HEK293T (cell line): ENCODE results near the gene NAT8L.

ENCODE experiments used
- CTCF ChIA-PET: fragments of 350-600 bp; formaldehyde crosslinking; extraction: SDS; loops from one replicate; lab custom pipeline; 2021; ENCODE audit warnings: antibody characterized with exemption, inconsistent platforms; lab: Yijun Ruan, JAX
- POLR2A ChIA-PET: fragments of 350-600 bp; formaldehyde crosslinking; extraction: SDS; loops from one replicate; lab custom pipeline; 2020; ENCODE audit warnings: antibody characterized with exemption, inconsistent platforms; lab: Yijun Ruan, JAX
- DNase-seq: peaks from one replicate; pipeline ENCODE4 v3.0.0; 2012; ENCODE audit warnings: mixed read lengths; ENCODE audit errors: extremely low spot score
- ARNT ChIP-seq: fragments of 450-650 bp; IDR thresholded peaks from 2 replicates; pipeline ENCODE4 v1.6.1; 2017; ENCODE audit warnings: mild to moderate bottlenecking
- BHLHE40 ChIP-seq: fragments of 450-650 bp; IDR thresholded peaks from 2 replicates; pipeline ENCODE4 v1.6.1; 2016; ENCODE audit warnings: mild to moderate bottlenecking, moderate library complexity, borderline replicate concordance
- CTBP1 ChIP-seq: fragments of 450-650 bp; IDR thresholded peaks from 2 replicates; pipeline ENCODE4 v1.6.1; 2016; ENCODE audit warnings: borderline replicate concordance
- ELF4 ChIP-seq: fragments of 450-650 bp; IDR thresholded peaks from 2 replicates; pipeline ENCODE4 v1.6.1; 2017; ENCODE audit warnings: antibody characterized with exemption
- FOXA1 ChIP-seq: fragments of 450-650 bp; IDR thresholded peaks from 2 replicates; pipeline ENCODE4 v1.6.1; 2016; ENCODE audit warnings: mild to moderate bottlenecking
- FOXK2 ChIP-seq: fragments of 450-650 bp; IDR thresholded peaks from 2 replicates; pipeline ENCODE4 v1.6.1; 2016; ENCODE audit warnings: mild to moderate bottlenecking
- FOXM1 ChIP-seq: fragments of 450-650 bp; IDR thresholded peaks from 2 replicates; pipeline ENCODE4 v1.6.1; 2017; ENCODE audit warnings: mild to moderate bottlenecking, borderline replicate concordance
- HDGF ChIP-seq: fragments of 450-650 bp; IDR thresholded peaks from 2 replicates; pipeline ENCODE4 v1.6.1; 2017; ENCODE audit warnings: antibody characterized with exemption, borderline replicate concordance
- L3MBTL2 ChIP-seq: fragments of 450-650 bp; conservative IDR thresholded peaks from 2 replicates; pipeline ENCODE4 v1.6.1; 2016; ENCODE audit warnings: mild to moderate bottlenecking
- LEF1 ChIP-seq: fragments of 450-650 bp; IDR thresholded peaks from 2 replicates; pipeline ENCODE4 v1.6.1; 2017; ENCODE audit warnings: mild to moderate bottlenecking, borderline replicate concordance
- NFRKB ChIP-seq: fragments of 450-650 bp; IDR thresholded peaks from 2 replicates; pipeline ENCODE4 v1.6.1; 2016; ENCODE audit warnings: mild to moderate bottlenecking, moderate library complexity
- SP1 ChIP-seq: fragments of 450-650 bp; IDR thresholded peaks from 2 replicates; pipeline ENCODE4 v1.6.1; 2017
- SUZ12 ChIP-seq: fragments of 450-650 bp; IDR thresholded peaks from 2 replicates; pipeline ENCODE4 v1.6.1; 2016; ENCODE audit warnings: mild to moderate bottlenecking
- TARDBP ChIP-seq: fragments of 450-650 bp; IDR thresholded peaks from 2 replicates; pipeline ENCODE4 v1.6.1; 2016
- ZNF384 ChIP-seq: fragments of 450-650 bp; IDR thresholded peaks from 2 replicates; pipeline ENCODE4 v1.6.1; 2016
- TF ChIP-seq, protein P1 (sequence below): fragments of 450-650 bp; IDR thresholded peaks from 2 replicates; pipeline ENCODE4 v1.6.1; 2016

NAT8L gene

DNA sequence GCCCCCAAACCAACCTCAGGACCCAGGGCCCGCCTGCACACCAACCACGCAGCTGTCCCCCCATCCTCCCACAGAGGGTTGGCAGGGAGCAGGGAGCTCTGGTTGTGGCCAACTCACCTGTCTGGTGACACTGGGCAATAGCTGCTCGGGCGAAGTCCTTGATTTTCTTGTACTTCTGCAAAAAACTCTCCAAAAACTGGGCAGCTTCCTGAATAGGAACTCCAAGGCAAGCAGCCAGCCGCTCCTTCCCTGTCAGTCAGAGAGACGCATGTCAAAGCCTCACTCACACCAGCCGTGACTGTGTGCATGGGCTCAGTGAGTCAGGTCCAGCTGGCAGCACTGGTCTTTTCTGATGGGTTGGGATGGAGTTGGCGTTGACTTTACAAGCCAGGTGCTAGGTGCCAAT, 26.4 kb downstream of the NAT8L start:
- no peak for DNase-seq
- CTCF ChIA-PET = no interaction called here
- POLR2A ChIA-PET = no interaction called here
- TF ChIP-seq BHLHE40 = no peak
- TF ChIP-seq LEF1 = no peak
- no peak for TF ChIP-seq SP1
- TF ChIP-seq FOXM1 = no peak
- TF ChIP-seq HDGF = no peak
- TF ChIP-seq, protein P1, sequence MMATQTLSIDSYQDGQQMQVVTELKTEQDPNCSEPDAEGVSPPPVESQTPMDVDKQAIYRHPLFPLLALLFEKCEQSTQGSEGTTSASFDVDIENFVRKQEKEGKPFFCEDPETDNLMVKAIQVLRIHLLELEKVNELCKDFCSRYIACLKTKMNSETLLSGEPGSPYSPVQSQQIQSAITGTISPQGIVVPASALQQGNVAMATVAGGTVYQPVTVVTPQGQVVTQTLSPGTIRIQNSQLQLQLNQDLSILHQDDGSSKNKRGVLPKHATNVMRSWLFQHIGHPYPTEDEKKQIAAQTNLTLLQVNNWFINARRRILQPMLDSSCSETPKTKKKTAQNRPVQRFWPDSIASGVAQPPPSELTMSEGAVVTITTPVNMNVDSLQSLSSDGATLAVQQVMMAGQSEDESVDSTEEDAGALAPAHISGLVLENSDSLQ = no peak
- TF ChIP-seq TARDBP = no peak
- TF ChIP-seq FOXA1 = no peak
- TF ChIP-seq ELF4 = no peak

DNA sequence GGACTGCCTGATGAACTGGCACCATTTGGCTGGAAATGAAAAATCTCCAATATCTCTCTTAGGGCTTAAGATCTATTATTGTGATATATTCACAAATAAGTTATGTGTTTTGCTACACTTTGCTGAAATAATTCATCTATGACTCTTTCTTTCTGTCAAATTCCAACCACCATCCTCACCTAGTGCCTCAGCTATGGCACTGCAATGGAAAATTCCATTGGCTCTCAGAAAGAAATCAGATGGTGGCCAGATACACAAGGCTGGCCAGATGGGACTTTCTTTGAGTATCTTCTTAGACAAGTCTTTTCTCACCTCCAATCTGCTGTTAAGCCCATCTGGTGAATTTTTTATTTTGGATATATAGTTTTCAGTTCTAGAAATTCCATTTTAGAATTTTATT, 28.0 kb downstream of the NAT8L start:
- POLR2A ChIA-PET = no interaction called here
- CTCF ChIA-PET = no interaction called here
- DNase-seq = no peak
- no peak for TF ChIP-seq NFRKB
- no peak for TF ChIP-seq L3MBTL2
- TF ChIP-seq FOXA1 = no peak
- no peak for TF ChIP-seq SP1
- no peak for TF ChIP-seq ZNF384
- no peak for TF ChIP-seq LEF1
- TF ChIP-seq ARNT = no peak
- no peak for TF ChIP-seq SUZ12
- no peak for TF ChIP-seq TARDBP
- no peak for TF ChIP-seq FOXM1

DNA sequence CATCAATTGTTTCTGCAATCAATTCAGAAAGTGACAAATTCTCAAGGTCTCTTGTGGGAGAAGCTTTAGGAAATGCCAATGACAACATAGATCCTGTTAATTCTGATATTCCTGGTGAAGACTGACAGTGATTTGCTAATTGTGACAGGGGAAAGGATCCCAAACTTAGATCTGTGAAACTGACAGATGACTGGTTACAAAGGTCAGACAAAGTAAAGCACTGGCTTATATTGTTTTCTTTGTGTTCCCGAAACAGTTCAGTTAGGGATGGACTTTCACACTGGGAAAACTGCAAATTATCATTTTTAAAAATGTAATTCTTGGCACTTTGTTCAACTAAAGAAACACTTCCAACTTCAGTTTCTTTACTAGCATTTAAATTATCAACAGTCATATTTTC, 30.1 kb downstream of the NAT8L start:
- POLR2A ChIA-PET = no interaction called here
- TF ChIP-seq ELF4 = no peak
- TF ChIP-seq FOXK2 = no peak
- TF ChIP-seq TARDBP = no peak
- TF ChIP-seq NFRKB = no peak
- TF ChIP-seq BHLHE40 = no peak
- no peak for TF ChIP-seq SUZ12
- no peak for TF ChIP-seq L3MBTL2
- TF ChIP-seq FOXM1 = no peak
- no peak for TF ChIP-seq CTBP1
- CTCF ChIA-PET = interaction anchor here (0.6 kb wide), 1 partner anchor 222 kb away, joined by 3 read pairs; no protein-coding TSS in a partner anchor
- no peak for DNase-seq

DNA sequence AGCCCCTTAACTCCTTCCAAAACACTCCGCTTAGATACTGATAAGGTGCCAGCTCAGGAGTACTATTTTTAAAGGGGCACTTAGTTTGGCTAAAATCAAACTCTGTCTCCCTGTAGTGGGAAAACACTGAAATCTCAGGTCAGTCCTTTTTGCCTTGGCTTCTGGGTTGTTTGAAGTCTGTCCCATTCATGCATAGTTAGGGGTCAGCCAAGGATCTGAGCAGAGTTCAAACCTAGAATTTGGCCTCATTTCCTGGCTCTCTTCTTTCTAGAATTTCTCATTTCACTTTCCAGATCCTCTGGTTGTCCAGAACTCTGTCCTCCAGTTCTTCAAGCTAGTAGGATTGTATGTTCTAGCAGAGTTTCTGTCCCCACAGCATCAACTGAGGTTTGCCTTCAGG, 31.5 kb downstream of the NAT8L start:
- no peak for DNase-seq
- POLR2A ChIA-PET = no interaction called here
- TF ChIP-seq L3MBTL2 (no peak), ELF4 (no peak), FOXK2 (no peak), ZNF384 (no peak), SUZ12 (no peak), CTBP1 (no peak), LEF1 (no peak), FOXM1 (no peak)
- TF ChIP-seq, protein P1 = no peak
- CTCF ChIA-PET = no interaction called here

DNA sequence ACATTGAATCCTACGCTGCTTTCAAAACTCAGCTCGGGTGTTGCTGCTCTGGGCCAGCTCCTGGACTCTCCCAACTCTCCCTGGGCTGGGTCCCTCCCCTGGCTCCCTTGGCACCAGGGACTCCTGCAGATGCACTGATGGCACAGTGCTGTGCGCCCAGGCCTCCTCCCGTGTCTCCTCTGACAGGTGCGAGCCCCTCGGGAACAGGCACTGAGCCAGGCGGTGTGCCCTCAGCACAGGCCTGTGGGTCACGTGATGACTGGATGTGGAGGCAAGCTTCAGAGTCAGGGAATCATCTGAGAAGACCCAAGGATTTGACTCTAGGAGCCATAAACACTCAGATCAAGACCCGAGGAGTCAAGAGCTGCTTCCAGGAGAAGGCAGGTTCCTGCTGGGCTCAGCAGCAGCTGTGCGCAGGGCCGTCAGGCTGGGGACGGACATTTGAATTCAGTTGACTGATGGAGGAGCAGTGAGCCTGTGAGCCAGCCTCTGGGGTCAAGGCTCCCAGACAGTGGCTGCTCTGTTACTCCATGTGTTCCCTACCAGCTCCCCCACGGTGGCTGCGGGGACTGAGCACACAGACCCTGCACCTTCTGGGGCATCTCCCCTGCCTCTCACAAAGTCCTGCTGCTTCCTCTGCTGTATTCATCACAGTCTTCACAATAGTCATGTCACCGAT, 33.0 kb downstream of the NAT8L start:
- CTCF ChIA-PET = no interaction called here
- TF ChIP-seq CTBP1 (no peak), ARNT (no peak), HDGF (no peak), FOXK2 (no peak), LEF1 (no peak), ZNF384 (no peak), TARDBP (no peak), BHLHE40 (no peak), NFRKB (no peak), FOXM1 (no peak), L3MBTL2 (no peak), SP1 (no peak), ELF4 (no peak), FOXA1 (no peak)
- TF ChIP-seq, protein P1 = no peak
- no peak for DNase-seq
- POLR2A ChIA-PET = no interaction called here

DNA sequence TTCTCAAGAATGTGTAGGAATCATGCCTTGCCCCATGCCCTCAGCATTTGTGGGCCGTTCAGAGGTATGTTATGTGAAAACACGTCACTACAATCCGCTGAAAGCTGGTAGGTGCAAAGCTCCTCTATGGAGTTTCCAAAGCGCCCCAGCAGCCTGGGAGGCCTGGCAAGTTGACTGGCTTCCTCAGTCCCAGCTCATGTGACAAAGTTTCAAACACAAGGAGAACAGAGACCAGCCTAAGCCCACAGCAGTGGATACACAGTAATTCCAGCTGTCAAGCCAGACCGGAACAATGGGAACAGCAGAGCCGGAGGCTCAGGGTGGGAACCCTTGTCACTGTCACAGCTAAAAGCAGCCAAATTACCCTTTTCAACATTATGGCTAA, 33.5 kb downstream of the NAT8L start:
- DNase-seq = no peak
- CTCF ChIA-PET = no interaction called here
- POLR2A ChIA-PET = no interaction called here
- TF ChIP-seq L3MBTL2 = no peak
- TF ChIP-seq FOXA1 = no peak
- TF ChIP-seq SUZ12 = no peak
- no peak for TF ChIP-seq ZNF384
- TF ChIP-seq, protein P1 = no peak
